Panc1 (cell line): ENCODE data around the gene SCARF2. TPM values are rescaled to one million over a fixed set of nuclear protein-coding genes. Genes with fewer than 3 reads are reported as not detected.

Source experiments
- ATAC-seq: fragments of 200-7000 bp; cut with Tn5 transposase; 2 replicates; pipeline ENCODE4 v1.9.1; 2020; ENCODE audit warnings: mild to moderate bottlenecking, moderate library complexity
- BruUV-seq: library from RNA; stranded (reverse); fragments of 400-500 nt; replicated peaks from 2 replicates; lab custom pipeline; 2021; lab: Mats Ljungman, UMichigan
- CTCF ChIA-PET: fragments of 300-600 bp; sonication (Branson Sonifier 250); formaldehyde crosslinking; loops from one replicate; lab custom pipeline; 2022; ENCODE audit warnings: antibody characterized with exemption; lab: Charles Lee
- POLR2A ChIA-PET: fragments of 300-600 bp; sonication (Branson Sonifier 250); formaldehyde crosslinking; loops from one replicate; lab custom pipeline; 2022; ENCODE audit warnings: antibody characterized with exemption; lab: Charles Lee
- DNase-seq: peaks from one replicate; pipeline ENCODE4 v3.0.0-alpha.2; 2010; ENCODE audit warnings: low read depth, low spot score
- H3K27ac ChIP-seq: 2 replicates; pipeline ENCODE4 v1.5.1; 2011; ENCODE audit warnings: mild to moderate bottlenecking, low read length, inconsistent platforms
- H3K27me3 ChIP-seq: fragments of 200-500 bp; sonication (Bioruptor generic); 2 replicates; pipeline ENCODE4 v1.6.0; 2014; ENCODE audit warnings: low read length, inconsistent platforms; ENCODE audit not compliant: control insufficient read depth, insufficient read depth
- H3K36me3 ChIP-seq: fragments of 200-500 bp; sonication (Bioruptor generic); 2 replicates; pipeline ENCODE4 v1.5.1; 2014; ENCODE audit warnings: inconsistent platforms, mild to moderate bottlenecking, low read length, moderate library complexity; ENCODE audit not compliant: control insufficient read depth, insufficient read depth
- H3K4me1 ChIP-seq: 2 replicates; pipeline ENCODE4 v1.5.1; 2011; ENCODE audit warnings: inconsistent platforms, mild to moderate bottlenecking, low read length, moderate library complexity; ENCODE audit not compliant: control insufficient read depth, insufficient read depth
- H3K4me3 ChIP-seq, 2 experiments: 2 replicates each; pipeline ENCODE4 v1.5.1; 2011 to 2012; ENCODE audit warnings: low read depth in 2 of 2, low read length in 2 of 2, mild to moderate bottlenecking in 2 of 2, inconsistent platforms in 1 of 2, moderate library complexity in 1 of 2
- H3K9me3 ChIP-seq: fragments of 200-500 bp; sonication (Bioruptor generic); 2 replicates; pipeline ENCODE4 v1.5.1; 2014; ENCODE audit warnings: low read depth, mild to moderate bottlenecking, inconsistent platforms, low read length, moderate library complexity; ENCODE audit not compliant: control insufficient read depth, insufficient read depth
- POLR2AphosphoS5 ChIP-seq: IDR thresholded peaks from 2 replicates; pipeline ENCODE4 v1.6.1; 2012; ENCODE audit warnings: mild to moderate bottlenecking, low read depth, low read length, moderate library complexity
- REST ChIP-seq, 2 experiments: IDR thresholded peaks; 2 replicates each; pipeline ENCODE4 v1.6.1; 2011 to 2012; ENCODE audit warnings: low read depth in 2 of 2, control low read depth in 1 of 2, low read length in 1 of 2, mild to moderate bottlenecking in 1 of 2, moderate library complexity in 1 of 2; ENCODE audit not compliant: insufficient read depth in 1 of 2
- SIN3A ChIP-seq: IDR thresholded peaks from 2 replicates; pipeline ENCODE4 v1.6.1; 2012; ENCODE audit warnings: low read depth, mild to moderate bottlenecking, low read length, moderate library complexity, borderline replicate concordance; ENCODE audit not compliant: insufficient read depth
- TCF7L2 ChIP-seq: IDR thresholded peaks from 2 replicates; pipeline ENCODE4 v1.6.1; 2011; ENCODE audit warnings: mild to moderate bottlenecking, low read depth, low read length, inconsistent platforms
- in situ Hi-C: cut with HindIII; loops from 2 replicates; pipeline ENCODE4 v1.10.0; 2016; ENCODE audit warnings: low sequenced_read_pairs, low pct_unique_long_range_greater_than_20kb
- intact Hi-C: fragments of 100-400 bp; cut with micrococcal nuclease; formaldehyde crosslinking; loops from one replicate; pipeline ENCODE4 v1.10.0; 2022; ENCODE audit not compliant: unreplicated experiment
- total RNA-seq: library from RNA; stranded (reverse); gene quantifications from one replicate; pipeline ENCODE4 v1.2.1, GENCODE V29; 2021; ENCODE audit not compliant: unreplicated experiment
- TF ChIP-seq, protein P1 (sequence below): fragments of 450-650 bp; IDR thresholded peaks from 2 replicates; pipeline ENCODE4 v1.5.1; 2017; ENCODE audit warnings: mild to moderate bottlenecking

Gene SCARF2
- total RNA-seq, 1 experiment from 2014 or later, result 3.2 TPM

- in situ Hi-C loops (no loop called here), intact Hi-C loops (no loop called here)
- DNase-seq (no peak), ATAC-seq (no peak)
- POLR2A ChIA-PET, result no interaction called here
- H3K27ac ChIP-seq, result no peak overlapping the region
- no peak overlapping the region for H3K4me3 ChIP-seq
- no peaks in the 10 kb centered on the region for H3K4me1 ChIP-seq
- BruUV-seq, result no TSS peak
- no peaks in the 10 kb centered on the region for H3K27me3 ChIP-seq
- no peaks in the 10 kb centered on the region for H3K36me3 ChIP-seq
- CTCF ChIA-PET, result interaction anchor here (0.7 kb wide), 1 partner anchor 12 kb away, joined by 4 read pairs; no protein-coding TSS in a partner anchor
- TF ChIP-seq SIN3A, result no peak
- TF ChIP-seq, protein P1, sequence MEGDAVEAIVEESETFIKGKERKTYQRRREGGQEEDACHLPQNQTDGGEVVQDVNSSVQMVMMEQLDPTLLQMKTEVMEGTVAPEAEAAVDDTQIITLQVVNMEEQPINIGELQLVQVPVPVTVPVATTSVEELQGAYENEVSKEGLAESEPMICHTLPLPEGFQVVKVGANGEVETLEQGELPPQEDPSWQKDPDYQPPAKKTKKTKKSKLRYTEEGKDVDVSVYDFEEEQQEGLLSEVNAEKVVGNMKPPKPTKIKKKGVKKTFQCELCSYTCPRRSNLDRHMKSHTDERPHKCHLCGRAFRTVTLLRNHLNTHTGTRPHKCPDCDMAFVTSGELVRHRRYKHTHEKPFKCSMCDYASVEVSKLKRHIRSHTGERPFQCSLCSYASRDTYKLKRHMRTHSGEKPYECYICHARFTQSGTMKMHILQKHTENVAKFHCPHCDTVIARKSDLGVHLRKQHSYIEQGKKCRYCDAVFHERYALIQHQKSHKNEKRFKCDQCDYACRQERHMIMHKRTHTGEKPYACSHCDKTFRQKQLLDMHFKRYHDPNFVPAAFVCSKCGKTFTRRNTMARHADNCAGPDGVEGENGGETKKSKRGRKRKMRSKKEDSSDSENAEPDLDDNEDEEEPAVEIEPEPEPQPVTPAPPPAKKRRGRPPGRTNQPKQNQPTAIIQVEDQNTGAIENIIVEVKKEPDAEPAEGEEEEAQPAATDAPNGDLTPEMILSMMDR, result no peak
- TF ChIP-seq POLR2AphosphoS5, result no peak
- no peak for TF ChIP-seq TCF7L2
- no peak for TF ChIP-seq REST (IDR thresholded peaks at IDR 0.05; ENCODE audit: insufficient read depth in 1 of 2, low read depth in 2 of 2, low read length in 1 of 2)
- H3K9me3 ChIP-seq, result no peaks in the 10 kb centered on the region
Measured at GRCh38 chr22:20444325-20444724, 6.7 kb upstream of the SCARF2 start.

DNA sequence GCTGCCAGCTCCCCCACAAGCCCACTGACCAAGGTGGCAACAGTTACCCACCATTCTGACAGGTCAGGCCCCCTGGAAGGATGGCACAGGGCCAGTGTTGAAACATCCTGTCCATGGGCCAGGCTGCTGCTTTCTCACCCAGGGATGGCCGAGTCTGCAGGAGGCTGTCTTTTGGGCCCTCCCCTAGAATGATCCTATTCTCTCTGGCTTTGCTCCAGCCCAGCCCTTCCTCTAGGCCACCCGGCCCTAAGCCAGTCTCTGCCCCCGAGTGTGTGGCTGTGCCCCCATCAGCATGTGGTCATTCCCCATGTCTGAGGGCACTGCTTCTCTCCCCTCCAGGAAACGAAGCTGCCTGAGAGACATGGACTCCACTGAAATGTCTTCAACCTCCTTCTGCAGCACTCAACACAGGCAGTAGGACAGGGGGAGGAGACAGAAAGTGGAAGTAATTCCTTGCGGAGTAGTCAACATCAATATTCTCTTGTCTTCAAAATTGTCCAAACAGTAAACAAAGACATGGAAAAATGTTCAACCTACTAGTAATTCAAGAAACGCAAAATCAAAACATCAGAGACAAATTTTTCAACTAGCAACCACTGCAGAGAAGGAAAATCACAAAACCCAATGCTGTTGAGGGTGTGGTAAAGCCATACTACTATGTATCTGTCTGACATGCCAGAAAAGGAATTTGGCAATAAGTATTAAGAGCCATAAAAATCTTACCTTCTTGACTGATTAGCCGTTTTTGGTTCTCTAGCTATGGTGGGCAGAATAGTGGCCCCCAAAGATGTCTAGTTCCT lies 5.1 kb upstream of the SCARF2 start:
- ChIA-PET CTCF (no interaction called here), POLR2A (no interaction called here)
- Histone ChIP-seq H3K4me3 (no peak overlapping the region), H3K27me3 (no peaks in the 10 kb centered on the region), H3K36me3 (no peaks in the 10 kb centered on the region), H3K9me3 (no peaks in the 10 kb centered on the region), H3K4me1 (no peaks in the 10 kb centered on the region), H3K27ac (no peak overlapping the region)
- TF ChIP-seq, protein P1, result no peak
- TF ChIP-seq SIN3A, result no peak
- no peak for TF ChIP-seq TCF7L2
- TF ChIP-seq POLR2AphosphoS5, result no peak
- DNase-seq (no peak), ATAC-seq (no peak)
- in situ Hi-C loops, result no loop called here
- BruUV-seq, result no TSS peak
- intact Hi-C loops, result no loop called here
